ENCODE results near the gene SREBF2.
"Not testable (repeated sequence)": the region's sequence is repeated elsewhere in the genome, so short reads cannot be mapped to it uniquely, and the experiment has no call there.

Gene SREBF2

GRCh38 chr22:41833369-41834004 lies 582 bp downstream of the SREBF2 start:
- peak overlapping the region; percentile 91 for H3K4me3 ChIP-seq
- no peak for DNase-seq (ENCODE audit: low read depth, low spot score)
- no peaks in the 10 kb centered on the region for H3K9me3 ChIP-seq (ENCODE audit: low read depth, low read length)
- peak overlapping the region; percentile 97 for H3K9ac ChIP-seq (ENCODE audit: insufficient read length)
- H3K27ac ChIP-seq = peak overlapping the region; percentile 100
- peaks cover 45% of the 10 kb centered on the region for H3K36me3 ChIP-seq (ENCODE audit: insufficient read depth, low read length)
- TF ChIP-seq FOXP2 (optimal IDR thresholded peaks at IDR 0.05; ENCODE audit: control extremely low read depth, extremely low read length, insufficient read depth) = no peak
- TF ChIP-seq POLR2AphosphoS5 (IDR thresholded peaks at IDR 0.05; ENCODE audit: borderline replicate concordance, low read depth, low read length) = no peak
- no peak for TF ChIP-seq EZH2 (IDR thresholded peaks at IDR 0.05)

GRCh38 chr22:41834005-41834944 lies 1.4 kb downstream of the SREBF2 start:
- Histone ChIP-seq H3K4me3 (peak overlapping the region; percentile 91), H3K9me3 (ENCODE audit: low read depth, low read length) (no peaks in the 10 kb centered on the region), H3K27ac (peak overlapping the region; percentile 100), H3K9ac (ENCODE audit: insufficient read length) (peak overlapping the region; percentile 97), H3K36me3 (ENCODE audit: insufficient read depth, low read length) (peaks cover 53% of the 10 kb centered on the region)
- DNase-seq (ENCODE audit: low read depth, low spot score) = no peak
- no peak for TF ChIP-seq EZH2 (IDR thresholded peaks at IDR 0.05)
- no peak for TF ChIP-seq POLR2AphosphoS5 (IDR thresholded peaks at IDR 0.05; ENCODE audit: borderline replicate concordance, low read depth, low read length)
- no peak for TF ChIP-seq FOXP2 (optimal IDR thresholded peaks at IDR 0.05; ENCODE audit: control extremely low read depth, extremely low read length, insufficient read depth)

- not testable (repeated sequence) for H3K9me3 ChIP-seq (ENCODE audit: low read depth, low read length); DNase-seq (ENCODE audit: low read depth, low spot score); H3K4me3 ChIP-seq; H3K9ac ChIP-seq (ENCODE audit: insufficient read length)
- Histone ChIP-seq H3K27ac (peak overlapping the region; percentile 51; the same call in 1 of the 2 replicates), H3K36me3 (ENCODE audit: insufficient read depth, low read length) (peaks cover 63% of the 10 kb centered on the region)
Measured at GRCh38 chr22:41835462-41835861, 2.6 kb downstream of the SREBF2 start.

- Histone ChIP-seq H3K36me3 (ENCODE audit: insufficient read depth, low read length) (peaks cover 73% of the 10 kb centered on the region), H3K27ac (no peak overlapping the region), H3K9me3 (ENCODE audit: low read depth, low read length) (no peaks in the 10 kb centered on the region), H3K9ac (ENCODE audit: insufficient read length) (no peak overlapping the region), H3K4me3 (no peak overlapping the region)
- TF ChIP-seq POLR2AphosphoS5 (IDR thresholded peaks at IDR 0.05; ENCODE audit: borderline replicate concordance, low read depth, low read length) (no peak), EZH2 (IDR thresholded peaks at IDR 0.05) (no peak), FOXP2 (optimal IDR thresholded peaks at IDR 0.05; ENCODE audit: control extremely low read depth, extremely low read length, insufficient read depth) (no peak)
- DNase-seq (ENCODE audit: low read depth, low spot score) = no peak
Measured at GRCh38 chr22:41836551-41836950, 3.6 kb downstream of the SREBF2 start.

- Histone ChIP-seq H3K27ac (peak overlapping the region; percentile 48; the same call in 1 of the 2 replicates), H3K9me3 (ENCODE audit: low read depth, low read length) (no peaks in the 10 kb centered on the region), H3K36me3 (ENCODE audit: insufficient read depth, low read length) (peaks cover 84% of the 10 kb centered on the region), H3K4me3 (no peak overlapping the region), H3K9ac (ENCODE audit: insufficient read length) (no peak overlapping the region)
- DNase-seq (ENCODE audit: low read depth, low spot score) = no peak
- no peak for TF ChIP-seq FOXP2 (optimal IDR thresholded peaks at IDR 0.05; ENCODE audit: control extremely low read depth, extremely low read length, insufficient read depth)
- TF ChIP-seq POLR2AphosphoS5 (IDR thresholded peaks at IDR 0.05; ENCODE audit: borderline replicate concordance, low read depth, low read length) = no peak
- TF ChIP-seq EZH2 (IDR thresholded peaks at IDR 0.05) = no peak
Measured at GRCh38 chr22:41838842-41839618, 6.1 kb downstream of the SREBF2 start.

- Histone ChIP-seq H3K36me3 (ENCODE audit: insufficient read depth, low read length) (peaks cover 83% of the 10 kb centered on the region), H3K9ac (ENCODE audit: insufficient read length) (no peak overlapping the region), H3K4me3 (no peak overlapping the region), H3K27ac (0 out of 2 replicates have a peak overlapping the region, but pooled peaks have one; percentile 44), H3K9me3 (ENCODE audit: low read depth, low read length) (no peaks in the 10 kb centered on the region)
- no peak for DNase-seq (ENCODE audit: low read depth, low spot score)
- TF ChIP-seq POLR2AphosphoS5 (IDR thresholded peaks at IDR 0.05; ENCODE audit: borderline replicate concordance, low read depth, low read length) = no peak
- TF ChIP-seq FOXP2 (optimal IDR thresholded peaks at IDR 0.05; ENCODE audit: control extremely low read depth, extremely low read length, insufficient read depth) = no peak
- TF ChIP-seq EZH2 (IDR thresholded peaks at IDR 0.05) = no peak
Measured at GRCh38 chr22:41840216-41840615, 7.3 kb downstream of the SREBF2 start.

GRCh38 chr22:41841085-41841712 lies 8.3 kb downstream of the SREBF2 start:
- peaks cover 74% of the 10 kb centered on the region for H3K36me3 ChIP-seq (ENCODE audit: insufficient read depth, low read length)
- H3K27ac ChIP-seq = no peak overlapping the region
- no peak for DNase-seq (ENCODE audit: low read depth, low spot score)
- no peaks in the 10 kb centered on the region for H3K9me3 ChIP-seq (ENCODE audit: low read depth, low read length)
- no peak overlapping the region for H3K9ac ChIP-seq (ENCODE audit: insufficient read length)
- no peak overlapping the region for H3K4me3 ChIP-seq
- TF ChIP-seq EZH2 (IDR thresholded peaks at IDR 0.05) (no peak), POLR2AphosphoS5 (IDR thresholded peaks at IDR 0.05; ENCODE audit: borderline replicate concordance, low read depth, low read length) (no peak), FOXP2 (optimal IDR thresholded peaks at IDR 0.05; ENCODE audit: control extremely low read depth, extremely low read length, insufficient read depth) (no peak)

Measured in SK-N-MC (cell line).